ENCODE measurements around the gene TRIM62.
"Not testable (repeated sequence)": the region's sequence is repeated elsewhere in the genome, so short reads cannot be mapped to it uniquely, and the experiment has no call there.

TRIM62 gene

DNA sequence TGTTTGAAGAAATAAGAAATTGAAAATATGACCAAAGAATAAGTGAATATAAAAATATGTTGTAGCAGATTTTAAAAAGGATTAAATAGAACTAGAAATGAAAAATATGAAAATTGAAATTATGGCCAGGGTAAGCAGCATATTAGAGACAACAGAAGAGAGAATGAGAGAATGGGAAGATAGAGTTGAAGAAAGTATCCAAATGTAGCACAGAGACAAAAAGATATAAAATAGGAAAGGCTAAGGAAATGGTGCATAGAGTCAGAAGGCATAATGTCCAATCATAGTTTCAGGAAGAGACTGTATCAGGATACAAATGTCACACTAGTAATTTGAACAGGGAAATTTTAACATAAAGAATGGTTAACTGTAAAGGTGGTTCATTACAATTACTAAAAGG lies 71.4 kb downstream of the TRIM62 start:
- CTCF ChIA-PET: interaction anchor here (0.9 kb wide), 1 partner anchor 36 kb away, joined by 3 read pairs; no protein-coding TSS in a partner anchor
- POLR2A ChIA-PET: no interaction called here
- TF ChIP-seq, protein P1, sequence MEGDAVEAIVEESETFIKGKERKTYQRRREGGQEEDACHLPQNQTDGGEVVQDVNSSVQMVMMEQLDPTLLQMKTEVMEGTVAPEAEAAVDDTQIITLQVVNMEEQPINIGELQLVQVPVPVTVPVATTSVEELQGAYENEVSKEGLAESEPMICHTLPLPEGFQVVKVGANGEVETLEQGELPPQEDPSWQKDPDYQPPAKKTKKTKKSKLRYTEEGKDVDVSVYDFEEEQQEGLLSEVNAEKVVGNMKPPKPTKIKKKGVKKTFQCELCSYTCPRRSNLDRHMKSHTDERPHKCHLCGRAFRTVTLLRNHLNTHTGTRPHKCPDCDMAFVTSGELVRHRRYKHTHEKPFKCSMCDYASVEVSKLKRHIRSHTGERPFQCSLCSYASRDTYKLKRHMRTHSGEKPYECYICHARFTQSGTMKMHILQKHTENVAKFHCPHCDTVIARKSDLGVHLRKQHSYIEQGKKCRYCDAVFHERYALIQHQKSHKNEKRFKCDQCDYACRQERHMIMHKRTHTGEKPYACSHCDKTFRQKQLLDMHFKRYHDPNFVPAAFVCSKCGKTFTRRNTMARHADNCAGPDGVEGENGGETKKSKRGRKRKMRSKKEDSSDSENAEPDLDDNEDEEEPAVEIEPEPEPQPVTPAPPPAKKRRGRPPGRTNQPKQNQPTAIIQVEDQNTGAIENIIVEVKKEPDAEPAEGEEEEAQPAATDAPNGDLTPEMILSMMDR (IDR thresholded peaks at IDR 0.05; ENCODE audit: control extremely low read depth, extremely low read depth, low read depth, missing control alignments): no peak
- DNase-seq (ENCODE audit: extremely low spot score): no peak

DNA sequence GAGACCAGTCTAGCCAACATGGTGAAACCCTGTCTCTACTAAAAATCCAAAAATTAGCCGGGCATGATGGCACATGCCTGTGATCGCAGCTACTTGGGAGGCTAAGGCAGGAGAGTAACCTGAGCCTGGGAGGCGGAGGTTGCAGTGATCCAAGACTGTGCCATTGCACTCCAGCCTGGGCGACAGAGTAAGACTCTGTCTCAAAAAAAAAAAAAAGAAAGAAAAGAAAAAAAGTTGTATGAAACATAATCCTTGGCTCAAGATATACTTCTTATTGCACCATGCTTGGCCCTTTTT lies 81.8 kb downstream of the TRIM62 start:
- DNase-seq (ENCODE audit: extremely low spot score); POLR2A ChIA-PET: not testable (repeated sequence)
- CTCF ChIA-PET: interaction anchor here (1.1 to 1.9 kb wide), 4 partner anchors 11 to 27 kb away, joined by 3 to 8 read pairs (median 5); no protein-coding TSS in a partner anchor

DNA sequence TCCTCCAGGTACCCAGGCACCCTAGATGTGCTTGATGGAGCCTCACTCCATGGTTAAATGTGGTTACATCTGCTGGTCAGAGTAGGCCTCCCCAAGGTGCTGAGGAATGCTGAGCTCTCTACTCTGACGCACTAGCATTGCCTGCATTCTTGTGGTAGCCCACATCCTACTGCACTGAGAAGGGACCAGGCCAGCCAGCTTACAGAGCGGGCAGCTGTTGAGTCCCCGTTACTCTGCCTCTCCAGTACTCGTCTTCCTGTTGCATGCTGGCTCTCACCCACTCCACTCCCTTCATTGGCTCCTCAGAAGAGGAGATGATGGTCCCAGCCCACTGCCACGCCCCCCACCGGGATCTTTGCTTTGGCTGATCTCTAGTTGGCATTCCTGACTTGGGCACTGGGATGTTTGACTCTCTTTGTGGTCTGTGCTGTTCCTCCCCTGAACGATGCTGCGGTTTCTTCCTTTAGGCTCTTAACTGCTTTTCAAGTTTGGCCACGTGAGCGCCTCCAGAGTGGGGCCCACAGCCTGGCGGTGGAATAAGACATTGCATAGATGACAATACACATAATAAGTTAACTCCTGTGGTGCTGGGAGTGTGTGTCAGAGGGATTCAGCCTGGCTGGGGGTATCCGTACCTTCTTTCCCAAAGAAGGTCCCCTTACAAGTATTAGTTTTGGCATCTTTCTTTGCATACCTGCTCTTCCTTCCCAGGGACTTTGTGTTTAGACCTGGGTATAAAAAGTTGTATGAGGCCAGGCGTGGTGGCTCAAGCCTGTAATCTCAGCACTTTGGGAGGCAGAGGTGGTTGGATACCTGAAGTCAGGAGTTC lies 82.3 kb downstream of the TRIM62 start:
- no peak for DNase-seq (ENCODE audit: extremely low spot score)
- TF ChIP-seq, protein P1 (IDR thresholded peaks at IDR 0.05; ENCODE audit: control extremely low read depth, extremely low read depth, low read depth, missing control alignments): no peak
- POLR2A ChIA-PET: interaction anchor here (0.6 kb wide), 1 partner anchor 277 kb away, joined by 3 read pairs; no protein-coding TSS in a partner anchor
- CTCF ChIA-PET: interaction anchor here (0.7 to 1.6 kb wide), 6 partner anchors 11 to 28 kb away, joined by 3 to 4 read pairs (median 3); no protein-coding TSS in a partner anchor

DNA sequence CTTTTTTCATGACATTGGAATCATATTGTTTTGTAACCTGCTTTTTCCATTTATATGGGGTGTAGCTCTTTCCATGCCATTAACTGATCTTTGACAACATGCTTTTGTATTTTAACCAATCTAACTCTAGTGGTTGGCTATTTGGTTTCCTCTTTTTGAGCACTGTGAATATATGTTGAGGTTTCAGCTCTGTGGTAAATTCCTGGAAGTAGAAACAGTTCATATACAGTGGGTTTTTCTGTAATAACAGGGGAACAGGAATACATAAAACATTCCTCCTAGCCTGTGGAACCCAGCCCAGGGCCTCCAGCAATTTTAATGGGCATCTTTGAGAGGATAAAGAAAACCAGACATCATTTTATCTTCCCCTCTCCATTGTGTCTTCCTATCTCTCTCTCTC lies 83.5 kb downstream of the TRIM62 start:
- DNase-seq (ENCODE audit: extremely low spot score): no peak
- CTCF ChIA-PET: interaction anchor here (1.6 kb wide), 1 partner anchor 15 kb away, joined by 4 read pairs; no protein-coding TSS in a partner anchor
- POLR2A ChIA-PET: no interaction called here
- TF ChIP-seq, protein P1 (IDR thresholded peaks at IDR 0.05; ENCODE audit: control extremely low read depth, extremely low read depth, low read depth, missing control alignments): no peak

DNA sequence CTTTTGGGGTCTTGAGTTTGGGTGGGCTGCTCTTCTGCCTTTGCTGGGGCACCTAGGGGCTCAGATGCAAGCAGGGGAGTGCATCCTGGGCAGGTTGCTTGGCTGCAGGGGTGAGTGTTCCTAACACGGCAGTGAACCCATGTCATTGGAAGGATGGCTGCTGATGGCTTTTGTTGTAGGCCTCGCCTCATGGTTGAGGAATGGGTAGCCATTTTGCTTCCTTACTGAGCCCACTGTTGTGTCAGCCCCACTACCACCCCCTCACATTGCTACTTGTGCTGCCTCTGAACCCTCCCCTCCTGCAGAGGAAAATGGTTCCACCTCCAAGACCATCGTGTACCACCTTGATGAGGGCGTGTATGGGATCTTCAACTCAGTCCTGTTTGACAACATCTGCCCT lies 84.1 kb downstream of the TRIM62 start:
- TF ChIP-seq, protein P1 (IDR thresholded peaks at IDR 0.05; ENCODE audit: control extremely low read depth, extremely low read depth, low read depth, missing control alignments): no peak
- DNase-seq (ENCODE audit: extremely low spot score): no peak
- ChIA-PET POLR2A (no interaction called here), CTCF (interaction anchor here (4.9 kb wide), 1 partner anchor 13 kb away, joined by 49 read pairs; no protein-coding TSS in a partner anchor)

DNA sequence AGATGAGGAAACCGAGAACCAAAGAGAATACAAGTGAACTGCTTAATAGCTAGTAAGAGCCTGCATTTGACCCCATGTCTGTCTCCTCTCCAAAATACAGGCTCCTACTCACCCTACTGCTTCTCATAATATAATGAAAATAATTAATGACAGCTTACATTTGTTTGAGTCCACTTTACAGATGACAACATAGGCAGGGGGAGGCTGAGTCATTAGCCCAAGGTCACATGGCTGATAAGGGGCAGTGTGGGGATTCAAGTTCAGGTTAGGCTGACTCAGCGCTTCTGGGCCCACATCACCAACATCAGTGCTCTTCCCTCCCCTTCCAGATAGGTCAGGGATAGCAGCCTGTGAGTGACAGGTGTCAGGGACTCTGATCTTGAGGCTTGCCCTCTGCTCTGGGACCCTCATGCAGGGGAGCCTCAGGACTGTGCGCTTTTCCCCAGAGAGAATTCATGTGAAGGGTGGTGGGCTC lies 84.7 kb downstream of the TRIM62 start:
- DNase-seq (ENCODE audit: extremely low spot score): no peak
- POLR2A ChIA-PET: interaction anchor here (0.6 kb wide), 1 partner anchor 17 kb away, joined by 7 read pairs; no protein-coding TSS in a partner anchor

More for the DNA sequence above, 84.7 kb downstream of the TRIM62 start:
- TF ChIP-seq, protein P1 (IDR thresholded peaks at IDR 0.05; ENCODE audit: control extremely low read depth, extremely low read depth, low read depth, missing control alignments): no peak
- CTCF ChIA-PET: interaction anchor here (0.9 to 4.9 kb wide), 7 partner anchors 9 to 535 kb away, joined by 3 to 49 read pairs (median 4); no protein-coding TSS in a partner anchor

Data from GM10248 (cell line).